ENCODE data around the gene HRH2.

The HRH2 gene

GRCh38 chr5:175688352-175689146 lies 30.7 kb downstream of the HRH2 start:
- Histone ChIP-seq H3K9ac (ENCODE audit: low read length) (no peak overlapping the region), H3K27me3 (ENCODE audit: control insufficient read depth, insufficient read depth, low read length) (peaks cover 7% of the 10 kb centered on the region), H3K4me1 (ENCODE audit: control insufficient read depth, insufficient read depth, low read length) (peaks cover 10% of the 10 kb centered on the region), H3K36me3 (ENCODE audit: control insufficient read depth, insufficient read depth, low read length) (no peaks in the 10 kb centered on the region), H3K9me3 (ENCODE audit: control insufficient read depth, low read length) (no peaks in the 10 kb centered on the region), H3K4me3 (ENCODE audit: low read length) (no peak overlapping the region)

- Histone ChIP-seq H3K4me1 (ENCODE audit: control insufficient read depth, insufficient read depth, low read length) (peaks cover 10% of the 10 kb centered on the region), H3K36me3 (ENCODE audit: control insufficient read depth, insufficient read depth, low read length) (no peaks in the 10 kb centered on the region), H3K4me3 (ENCODE audit: low read length) (no peak overlapping the region), H3K27me3 (ENCODE audit: control insufficient read depth, insufficient read depth, low read length) (peaks cover 7% of the 10 kb centered on the region), H3K9ac (ENCODE audit: low read length) (no peak overlapping the region), H3K9me3 (ENCODE audit: control insufficient read depth, low read length) (no peaks in the 10 kb centered on the region)
Measured at GRCh38 chr5:175689147-175689991, 31.5 kb downstream of the HRH2 start.

- H3K4me1 ChIP-seq (ENCODE audit: control insufficient read depth, insufficient read depth, low read length) = peaks cover 10% of the 10 kb centered on the region
Measured at GRCh38 chr5:175690025-175690424, 32.2 kb downstream of the HRH2 start.

DNA sequence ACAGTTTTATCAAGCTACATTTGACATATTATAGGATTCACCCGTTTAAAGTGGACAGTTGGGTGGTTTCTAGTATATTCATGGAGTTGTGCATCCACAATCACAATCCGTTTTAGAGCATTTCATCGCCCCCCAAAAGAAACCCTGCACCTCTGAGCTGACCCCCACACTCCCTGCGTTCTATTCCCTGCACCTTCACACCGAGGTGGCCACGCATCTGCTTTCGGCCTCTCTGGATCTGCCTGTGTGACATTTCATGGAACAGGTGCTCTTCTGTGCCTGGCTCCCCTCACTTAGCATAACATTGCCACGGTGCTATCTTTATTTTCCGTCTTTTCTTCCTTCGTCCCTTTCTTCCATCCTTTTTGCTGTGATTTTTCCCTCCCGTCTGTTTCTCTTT lies 32.7 kb downstream of the HRH2 start:
- H3K9me3 ChIP-seq (ENCODE audit: control insufficient read depth, low read length) = no peaks in the 10 kb centered on the region
- H3K4me3 ChIP-seq (ENCODE audit: low read length) = no peak overlapping the region
- H3K27me3 ChIP-seq (ENCODE audit: control insufficient read depth, insufficient read depth, low read length) = peaks cover 7% of the 10 kb centered on the region
- H3K36me3 ChIP-seq (ENCODE audit: control insufficient read depth, insufficient read depth, low read length) = no peaks in the 10 kb centered on the region
- H3K9ac ChIP-seq (ENCODE audit: low read length) = no peak overlapping the region
- H3K4me1 ChIP-seq (ENCODE audit: control insufficient read depth, insufficient read depth, low read length) = peaks cover 10% of the 10 kb centered on the region

More at GRCh38 chr5:175690025-175690424, 32.2 kb downstream of the HRH2 start:
- Histone ChIP-seq H3K36me3 (ENCODE audit: control insufficient read depth, insufficient read depth, low read length) (no peaks in the 10 kb centered on the region), H3K4me3 (ENCODE audit: low read length) (no peak overlapping the region), H3K9me3 (ENCODE audit: control insufficient read depth, low read length) (no peaks in the 10 kb centered on the region), H3K27me3 (ENCODE audit: control insufficient read depth, insufficient read depth, low read length) (peaks cover 7% of the 10 kb centered on the region), H3K9ac (ENCODE audit: low read length) (no peak overlapping the region)

DNA sequence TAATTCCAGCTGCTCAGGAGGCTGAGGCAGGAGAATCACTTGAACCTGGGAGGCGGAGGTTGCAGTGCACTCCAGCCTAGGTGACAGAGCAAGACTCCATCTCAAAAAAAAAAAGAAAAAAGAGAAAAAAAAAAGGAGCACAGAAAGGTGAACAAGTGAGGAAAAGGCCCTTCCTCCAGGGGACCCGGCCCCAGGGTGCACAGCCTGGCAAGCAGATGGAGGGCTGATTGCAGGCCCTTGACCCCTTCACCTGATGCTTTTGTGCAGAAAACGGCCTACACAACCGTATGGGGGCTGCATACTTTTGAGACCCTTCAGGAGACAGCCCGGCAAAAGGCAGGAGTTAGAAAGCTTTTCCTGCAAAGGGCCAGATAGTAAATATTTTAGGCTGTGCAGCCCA lies 33.9 kb downstream of the HRH2 start:
- Histone ChIP-seq H3K4me3 (ENCODE audit: low read length) (no peak overlapping the region), H3K9ac (ENCODE audit: low read length) (no peak overlapping the region), H3K4me1 (ENCODE audit: control insufficient read depth, insufficient read depth, low read length) (peaks cover 6% of the 10 kb centered on the region), H3K27me3 (ENCODE audit: control insufficient read depth, insufficient read depth, low read length) (peaks cover 6% of the 10 kb centered on the region), H3K9me3 (ENCODE audit: control insufficient read depth, low read length) (no peaks in the 10 kb centered on the region), H3K36me3 (ENCODE audit: control insufficient read depth, insufficient read depth, low read length) (no peaks in the 10 kb centered on the region)

DNA sequence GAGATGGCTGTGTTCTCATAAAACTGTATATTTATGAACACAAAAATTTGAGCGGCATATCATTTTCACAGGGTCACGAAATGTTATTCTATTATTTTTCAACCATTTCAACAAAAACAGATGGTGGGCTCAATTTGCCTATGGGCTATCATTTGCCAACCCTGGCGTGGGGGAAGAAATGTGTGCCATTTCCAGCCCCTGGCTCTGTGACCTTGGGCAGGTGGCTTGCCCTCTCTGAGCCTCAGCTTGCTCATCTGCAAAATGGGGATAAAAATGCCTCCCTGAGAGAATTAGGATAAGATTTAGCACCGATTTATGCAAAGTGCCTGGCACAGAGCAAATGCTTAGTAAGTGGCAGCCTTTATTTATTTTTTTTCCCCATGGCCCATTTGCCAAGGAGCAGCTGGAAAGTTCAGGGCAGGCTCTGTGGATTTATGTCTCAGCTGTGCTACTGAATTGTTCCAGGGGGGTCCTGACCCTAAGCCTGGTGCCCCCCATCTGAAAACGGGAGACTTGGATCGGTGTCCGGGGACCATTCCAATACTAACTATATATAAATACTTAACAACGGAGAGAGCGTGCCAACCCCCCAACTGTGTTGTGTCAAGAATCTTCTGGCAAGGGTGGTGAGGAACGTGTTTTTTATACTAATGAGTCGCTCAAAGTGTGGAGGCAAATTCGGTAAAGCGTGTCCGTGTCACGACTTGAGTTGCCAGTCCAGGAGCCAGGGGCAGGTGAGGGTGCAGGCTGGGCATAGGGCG lies 34.5 kb downstream of the HRH2 start:
- peaks cover under 1% of the 10 kb centered on the region for H3K27me3 ChIP-seq (ENCODE audit: control insufficient read depth, insufficient read depth, low read length)
- H3K36me3 ChIP-seq (ENCODE audit: control insufficient read depth, insufficient read depth, low read length) = no peaks in the 10 kb centered on the region
- no peaks in the 10 kb centered on the region for H3K9me3 ChIP-seq (ENCODE audit: control insufficient read depth, low read length)
- H3K4me3 ChIP-seq (ENCODE audit: low read length) = no peak overlapping the region
- H3K4me1 ChIP-seq (ENCODE audit: control insufficient read depth, insufficient read depth, low read length) = no peaks in the 10 kb centered on the region
- no peak overlapping the region for H3K9ac ChIP-seq (ENCODE audit: low read length)

DNA sequence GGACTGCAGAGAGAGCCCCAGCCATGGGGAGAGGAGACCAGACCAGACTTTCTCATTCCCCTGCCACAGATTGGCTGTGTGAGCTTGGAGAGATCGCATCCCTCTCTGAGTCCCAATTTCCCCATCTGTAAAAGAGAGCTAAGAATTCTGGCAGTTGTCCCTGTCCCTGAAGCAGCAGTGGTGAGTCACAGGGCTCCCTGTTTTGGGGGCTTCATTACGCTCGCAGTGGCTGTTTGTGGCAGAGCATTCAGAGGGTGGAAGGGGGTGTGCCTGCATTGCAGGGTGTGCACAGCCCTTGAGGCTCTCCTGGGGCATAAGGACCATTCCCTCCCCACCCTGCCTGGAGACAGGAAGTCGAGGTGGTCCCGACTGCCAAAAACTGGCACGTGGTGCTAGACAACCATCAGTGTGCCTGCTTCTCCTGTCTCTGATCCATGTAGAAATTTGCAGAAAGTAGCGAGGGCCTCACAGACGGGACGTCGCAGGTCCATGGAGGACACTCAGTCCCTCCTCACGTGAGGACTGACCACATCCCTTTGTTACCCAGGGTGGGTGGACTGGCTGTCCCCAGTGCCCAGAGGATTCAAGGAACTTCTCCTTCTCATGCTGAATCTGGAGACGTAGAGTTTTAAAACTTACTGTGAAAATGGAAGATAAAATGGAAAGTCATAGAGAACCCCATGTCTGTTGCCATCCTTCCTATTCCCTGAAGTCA lies 35.3 kb downstream of the HRH2 start:
- no peak overlapping the region for H3K4me3 ChIP-seq (ENCODE audit: low read length)
- H3K4me1 ChIP-seq (ENCODE audit: control insufficient read depth, insufficient read depth, low read length) = no peaks in the 10 kb centered on the region
- no peaks in the 10 kb centered on the region for H3K27me3 ChIP-seq (ENCODE audit: control insufficient read depth, insufficient read depth, low read length)
- no peaks in the 10 kb centered on the region for H3K36me3 ChIP-seq (ENCODE audit: control insufficient read depth, insufficient read depth, low read length)
- H3K9me3 ChIP-seq (ENCODE audit: control insufficient read depth, low read length) = no peaks in the 10 kb centered on the region
- no peak overlapping the region for H3K9ac ChIP-seq (ENCODE audit: low read length)

DNA sequence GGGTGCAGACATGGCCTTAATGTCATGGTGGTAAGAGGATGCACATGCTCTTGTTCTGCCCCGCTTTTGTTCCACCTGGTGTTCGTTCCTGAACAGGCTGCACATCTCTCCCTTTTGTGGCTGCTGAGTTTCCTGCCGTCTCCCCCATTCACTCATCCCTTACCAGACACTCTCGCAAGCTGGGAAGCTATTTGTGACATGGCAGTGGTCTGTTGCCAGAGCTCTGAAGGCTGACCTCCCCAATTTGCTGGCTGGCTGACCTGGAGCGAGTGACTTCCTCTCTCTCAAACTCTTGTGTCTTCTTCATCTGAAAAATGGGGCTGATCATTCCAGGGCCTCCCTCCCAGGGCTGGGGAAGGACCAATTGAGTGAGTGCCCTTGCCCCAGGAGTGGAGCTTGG lies 35.9 kb downstream of the HRH2 start:
- H3K27me3 ChIP-seq (ENCODE audit: control insufficient read depth, insufficient read depth, low read length) = no peaks in the 10 kb centered on the region

GRCh38 chr5:175694371-175695160 lies 36.7 kb downstream of the HRH2 start:
- no peaks in the 10 kb centered on the region for H3K36me3 ChIP-seq (ENCODE audit: control insufficient read depth, insufficient read depth, low read length)
- H3K4me3 ChIP-seq (ENCODE audit: low read length) = no peak overlapping the region
- no peaks in the 10 kb centered on the region for H3K4me1 ChIP-seq (ENCODE audit: control insufficient read depth, insufficient read depth, low read length)
- H3K27me3 ChIP-seq (ENCODE audit: control insufficient read depth, insufficient read depth, low read length) = no peaks in the 10 kb centered on the region
- no peak overlapping the region for H3K9ac ChIP-seq (ENCODE audit: low read length)
- no peaks in the 10 kb centered on the region for H3K9me3 ChIP-seq (ENCODE audit: control insufficient read depth, low read length)

More for the DNA sequence above, 35.9 kb downstream of the HRH2 start:
- no peaks in the 10 kb centered on the region for H3K4me1 ChIP-seq (ENCODE audit: control insufficient read depth, insufficient read depth, low read length)
- no peak overlapping the region for H3K4me3 ChIP-seq (ENCODE audit: low read length)
- no peak overlapping the region for H3K9ac ChIP-seq (ENCODE audit: low read length)
- H3K36me3 ChIP-seq (ENCODE audit: control insufficient read depth, insufficient read depth, low read length) = no peaks in the 10 kb centered on the region
- no peaks in the 10 kb centered on the region for H3K9me3 ChIP-seq (ENCODE audit: control insufficient read depth, low read length)

DNA sequence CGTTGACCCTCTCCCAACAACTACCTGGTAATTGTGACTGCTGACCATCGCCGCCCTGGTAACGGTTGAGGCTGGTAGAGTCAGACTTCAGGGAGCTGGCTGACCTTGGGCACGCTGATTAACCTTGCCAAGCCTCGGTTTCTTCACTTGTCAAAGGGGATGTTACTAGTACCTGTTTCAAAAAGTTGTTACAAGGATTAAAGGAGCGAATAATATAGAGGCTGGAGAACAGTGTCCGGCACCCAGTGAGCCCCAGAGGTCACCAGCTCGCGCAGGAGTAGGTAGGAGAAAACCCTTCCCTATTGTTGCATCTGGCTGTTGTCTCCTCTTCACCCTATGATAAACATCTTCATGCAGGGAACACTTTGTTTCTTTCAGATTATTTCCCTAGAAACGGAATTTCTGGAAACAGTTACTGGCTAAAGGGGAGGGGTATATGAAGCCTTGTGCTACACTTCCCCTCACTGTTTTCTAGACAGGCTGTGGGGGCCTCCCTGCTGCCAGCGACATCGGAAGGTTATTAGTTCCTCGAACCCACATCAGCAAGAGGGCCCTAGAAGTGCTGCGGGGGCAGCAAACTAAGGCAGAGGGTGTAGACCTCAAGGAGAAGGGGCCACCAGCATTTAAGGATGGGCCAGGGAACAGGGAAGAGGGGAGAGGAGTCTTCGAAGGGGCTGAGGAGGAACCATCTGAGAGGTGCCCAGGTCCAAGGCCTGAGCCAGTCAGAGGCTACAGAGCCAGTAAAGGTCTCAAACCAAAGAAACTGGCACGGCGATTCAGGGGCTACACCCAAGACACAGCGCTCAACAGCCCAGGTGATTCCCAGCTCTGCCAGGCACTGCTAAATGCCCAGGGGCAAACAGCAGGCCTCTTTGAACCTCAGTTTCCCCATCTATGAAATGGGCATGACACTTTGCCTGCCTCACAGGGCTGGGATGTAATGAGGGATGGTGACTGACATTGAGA lies 37.6 kb downstream of the HRH2 start:
- Histone ChIP-seq H3K9me3 (ENCODE audit: control insufficient read depth, low read length) (no peaks in the 10 kb centered on the region), H3K4me1 (ENCODE audit: control insufficient read depth, insufficient read depth, low read length) (no peaks in the 10 kb centered on the region), H3K4me3 (ENCODE audit: low read length) (no peak overlapping the region), H3K36me3 (ENCODE audit: control insufficient read depth, insufficient read depth, low read length) (no peaks in the 10 kb centered on the region), H3K27me3 (ENCODE audit: control insufficient read depth, insufficient read depth, low read length) (no peaks in the 10 kb centered on the region), H3K9ac (ENCODE audit: low read length) (no peak overlapping the region)

Data from mucosa of stomach (tissue), 1 donor.